ENCODE results near the gene SEC24D. TPM values are rescaled to one million over a fixed set of nuclear protein-coding genes. Genes with fewer than 3 reads are reported as not detected.
A peak's percentile ranks its signal among the peaks of the same experiment; 100 is the strongest.

SEC24D gene, protein sequence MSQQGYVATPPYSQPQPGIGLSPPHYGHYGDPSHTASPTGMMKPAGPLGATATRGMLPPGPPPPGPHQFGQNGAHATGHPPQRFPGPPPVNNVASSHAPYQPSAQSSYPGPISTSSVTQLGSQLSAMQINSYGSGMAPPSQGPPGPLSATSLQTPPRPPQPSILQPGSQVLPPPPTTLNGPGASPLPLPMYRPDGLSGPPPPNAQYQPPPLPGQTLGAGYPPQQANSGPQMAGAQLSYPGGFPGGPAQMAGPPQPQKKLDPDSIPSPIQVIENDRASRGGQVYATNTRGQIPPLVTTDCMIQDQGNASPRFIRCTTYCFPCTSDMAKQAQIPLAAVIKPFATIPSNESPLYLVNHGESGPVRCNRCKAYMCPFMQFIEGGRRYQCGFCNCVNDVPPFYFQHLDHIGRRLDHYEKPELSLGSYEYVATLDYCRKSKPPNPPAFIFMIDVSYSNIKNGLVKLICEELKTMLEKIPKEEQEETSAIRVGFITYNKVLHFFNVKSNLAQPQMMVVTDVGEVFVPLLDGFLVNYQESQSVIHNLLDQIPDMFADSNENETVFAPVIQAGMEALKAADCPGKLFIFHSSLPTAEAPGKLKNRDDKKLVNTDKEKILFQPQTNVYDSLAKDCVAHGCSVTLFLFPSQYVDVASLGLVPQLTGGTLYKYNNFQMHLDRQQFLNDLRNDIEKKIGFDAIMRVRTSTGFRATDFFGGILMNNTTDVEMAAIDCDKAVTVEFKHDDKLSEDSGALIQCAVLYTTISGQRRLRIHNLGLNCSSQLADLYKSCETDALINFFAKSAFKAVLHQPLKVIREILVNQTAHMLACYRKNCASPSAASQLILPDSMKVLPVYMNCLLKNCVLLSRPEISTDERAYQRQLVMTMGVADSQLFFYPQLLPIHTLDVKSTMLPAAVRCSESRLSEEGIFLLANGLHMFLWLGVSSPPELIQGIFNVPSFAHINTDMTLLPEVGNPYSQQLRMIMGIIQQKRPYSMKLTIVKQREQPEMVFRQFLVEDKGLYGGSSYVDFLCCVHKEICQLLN
- 10 to 100 TPM in 3 of 4 donors, 1 to 10 TPM in 1; 9.7 to 37.9 (median 17.0) TPM for total RNA-seq

DNA sequence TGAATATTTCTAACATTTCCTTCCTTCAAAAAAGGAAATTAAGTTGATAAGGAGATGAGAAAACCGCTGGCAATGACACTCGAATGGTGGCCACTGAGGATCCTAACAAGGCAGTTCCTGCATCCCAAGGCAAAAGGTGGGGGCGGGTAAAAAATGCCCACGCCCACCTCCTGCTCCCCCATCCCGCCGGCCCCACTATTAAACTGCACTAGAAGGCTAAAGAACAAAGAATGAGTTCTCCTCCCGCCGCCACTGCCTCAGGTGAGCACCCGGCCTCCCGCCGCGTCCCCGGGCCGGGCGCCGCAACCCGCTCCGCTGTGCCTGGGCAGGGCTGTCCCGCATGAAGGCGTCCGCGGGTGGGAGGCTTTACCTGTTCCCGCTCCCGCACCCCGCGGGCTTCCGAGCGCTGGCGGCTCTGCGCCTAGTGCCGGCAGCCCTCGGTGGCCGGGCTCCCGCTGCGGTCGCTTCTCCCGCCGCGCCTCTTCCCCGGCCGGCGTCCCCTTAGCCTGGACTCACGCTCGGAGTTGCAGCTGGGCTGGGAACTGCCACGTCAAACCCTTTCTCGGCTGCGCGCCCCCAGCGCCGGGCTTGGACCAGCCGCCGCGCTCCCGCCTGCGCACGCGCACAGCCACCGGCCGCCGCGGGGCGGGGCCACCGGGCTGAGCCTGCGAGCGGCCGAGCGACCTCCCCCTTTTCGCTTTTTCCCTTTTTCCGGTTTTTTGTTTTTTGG lies at the start of gene SEC24D:
SEC24D (minus strand) TSS at position 556 of the 730 bp plus-strand sequence. CDS start 2,430 bp downstream, outside the sequence.
- intact Hi-C loops (cut with DNase I; ENCODE audit: low total_unique reads), result loop anchor here (5.0 to 10.0 kb wide), 2 partner anchors 49 to 132 kb away; partner anchors contain the start of gene SYNPO2
- WGBS, 2 donors (ENCODE audit: low coverage in 1 of 2), result 0 to 1% methylated on average over 18 to 68 of the region's 69 CpGs
- peak; percentile 90 for DNase-seq
- in situ Hi-C loops (cut with MboI; ENCODE audit: low pct_ligation_motif_present in 1 of 4, low pct_unique_long_range_greater_than_20kb in 1 of 4, low sequenced_read_pairs in 3 of 4), result no loop called here
- Histone ChIP-seq H3K9me3 (no peaks in the 10 kb centered on the region), H3K4me3 (peak within 1 kb of the TSS; percentile 83 to 97 (median 87)), H3K27me3 (no peaks in the 10 kb centered on the region), H3K27ac (peak within 1 kb of the TSS; percentile 96 to 99 (median 98)), H3K4me1 (peaks cover 7 to 25% (median 11%) of the 10 kb centered on the region in 4 donors), H3K36me3 (no peaks in the 10 kb centered on the region)
- TF ChIP-seq POLR2A (IDR thresholded peaks at IDR 0.05) (peak; percentile 75), POLR2AphosphoS5 (IDR thresholded peaks at IDR 0.05) (peak; percentile 85 to 91 (median 88)), EP300 (IDR thresholded peaks at IDR 0.05; ENCODE audit: low read depth) (no peak)
- TF ChIP-seq, protein P1, sequence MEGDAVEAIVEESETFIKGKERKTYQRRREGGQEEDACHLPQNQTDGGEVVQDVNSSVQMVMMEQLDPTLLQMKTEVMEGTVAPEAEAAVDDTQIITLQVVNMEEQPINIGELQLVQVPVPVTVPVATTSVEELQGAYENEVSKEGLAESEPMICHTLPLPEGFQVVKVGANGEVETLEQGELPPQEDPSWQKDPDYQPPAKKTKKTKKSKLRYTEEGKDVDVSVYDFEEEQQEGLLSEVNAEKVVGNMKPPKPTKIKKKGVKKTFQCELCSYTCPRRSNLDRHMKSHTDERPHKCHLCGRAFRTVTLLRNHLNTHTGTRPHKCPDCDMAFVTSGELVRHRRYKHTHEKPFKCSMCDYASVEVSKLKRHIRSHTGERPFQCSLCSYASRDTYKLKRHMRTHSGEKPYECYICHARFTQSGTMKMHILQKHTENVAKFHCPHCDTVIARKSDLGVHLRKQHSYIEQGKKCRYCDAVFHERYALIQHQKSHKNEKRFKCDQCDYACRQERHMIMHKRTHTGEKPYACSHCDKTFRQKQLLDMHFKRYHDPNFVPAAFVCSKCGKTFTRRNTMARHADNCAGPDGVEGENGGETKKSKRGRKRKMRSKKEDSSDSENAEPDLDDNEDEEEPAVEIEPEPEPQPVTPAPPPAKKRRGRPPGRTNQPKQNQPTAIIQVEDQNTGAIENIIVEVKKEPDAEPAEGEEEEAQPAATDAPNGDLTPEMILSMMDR (IDR thresholded peaks at IDR 0.05), result peak in 1 of 5 experiments; percentile 5

DNA sequence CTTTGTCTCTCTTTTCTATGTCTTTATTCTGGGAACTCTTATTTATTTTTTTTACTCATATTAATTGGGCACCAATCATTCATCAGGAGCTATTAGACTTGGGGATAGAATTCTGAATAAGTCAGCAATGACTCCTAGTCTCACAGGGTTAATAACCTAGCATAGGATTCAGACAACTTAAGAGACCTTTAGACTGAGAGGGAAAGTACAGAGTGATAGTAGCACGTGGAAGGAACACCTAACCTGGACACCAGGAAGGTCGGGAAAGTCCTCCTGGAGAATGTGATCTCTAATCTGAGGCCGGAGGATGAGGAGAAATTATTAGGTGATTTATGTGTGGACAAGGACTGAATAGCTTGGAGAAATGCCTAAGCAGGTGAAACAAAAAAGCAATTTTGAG lies 48.8 kb upstream of the SEC24D start:
- peaks cover 24% of the 10 kb centered on the region for H3K27me3 ChIP-seq

DNA sequence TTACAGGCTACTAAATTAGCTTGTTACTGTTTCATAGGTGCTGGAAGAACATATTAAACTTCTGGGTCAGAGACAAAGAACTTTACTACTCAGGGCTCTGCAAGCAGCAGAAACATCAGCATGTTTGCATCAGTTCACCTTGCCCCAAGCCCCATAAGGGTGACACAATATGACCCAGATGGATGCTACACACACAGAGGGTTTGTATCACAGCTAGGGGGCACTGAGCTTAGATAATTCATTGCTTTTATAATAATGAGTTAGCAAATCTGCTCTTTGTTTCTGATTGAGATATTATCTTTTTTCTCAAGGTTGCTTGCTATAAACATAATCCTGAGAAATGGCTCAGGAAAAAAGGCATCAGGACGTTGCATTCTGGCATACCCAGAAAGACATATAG lies 47.9 kb upstream of the SEC24D start:
- DNase-seq, result no peak
- no peaks in the 10 kb centered on the region for H3K9me3 ChIP-seq
- H3K4me1 ChIP-seq, result peaks cover 0 to 6% (median 2%) of the 10 kb centered on the region in 4 donors
- intact Hi-C loops (cut with DNase I; ENCODE audit: low total_unique reads), result loop anchor here (10.0 kb wide), 2 partner anchors 49 to 119 kb away; partner anchors contain the start of gene SEC24D
- WGBS, 2 donors (ENCODE audit: low coverage in 1 of 2), result 64 to 75% methylated on average over 1 of the region's 1 CpG
- H3K27ac ChIP-seq, result no peak overlapping the region
- H3K36me3 ChIP-seq, result no peaks in the 10 kb centered on the region
- H3K4me3 ChIP-seq, result no peak overlapping the region
- in situ Hi-C loops (cut with MboI; ENCODE audit: low pct_ligation_motif_present in 1 of 4, low pct_unique_long_range_greater_than_20kb in 1 of 4, low sequenced_read_pairs in 3 of 4), result loop anchor here in 1 of 4 donors (25.0 kb wide), 1 partner anchor 122 kb away; no protein-coding TSS in a partner anchor
- H3K27me3 ChIP-seq, result peaks cover 15% of the 10 kb centered on the region
- TF ChIP-seq EP300 (IDR thresholded peaks at IDR 0.05; ENCODE audit: low read depth), result no peak
- TF ChIP-seq POLR2AphosphoS5 (IDR thresholded peaks at IDR 0.05), result no peak
- TF ChIP-seq POLR2A (IDR thresholded peaks at IDR 0.05), result no peak
- TF ChIP-seq, protein P1 (IDR thresholded peaks at IDR 0.05), result no peak

More for the DNA sequence above, 48.8 kb upstream of the SEC24D start:
- WGBS, 2 donors (ENCODE audit: low coverage in 1 of 2), result 76 to 81% methylated on average over 3 of the region's 3 CpGs
- H3K9me3 ChIP-seq, result no peaks in the 10 kb centered on the region
- no peak for TF ChIP-seq POLR2A (IDR thresholded peaks at IDR 0.05)
- no peak overlapping the region for H3K27ac ChIP-seq
- DNase-seq, result no peak
- no peaks in the 10 kb centered on the region for H3K36me3 ChIP-seq
- intact Hi-C loops (cut with DNase I; ENCODE audit: low total_unique reads) (loop anchor here (10.0 kb wide), 2 partner anchors 50 to 120 kb away; partner anchors contain the start of gene SEC24D), in situ Hi-C loops (cut with MboI; ENCODE audit: low pct_ligation_motif_present in 1 of 4, low pct_unique_long_range_greater_than_20kb in 1 of 4, low sequenced_read_pairs in 3 of 4) (loop anchor here in 1 of 4 donors (25.0 kb wide), 1 partner anchor 122 kb away; no protein-coding TSS in a partner anchor)
- no peak overlapping the region for H3K4me3 ChIP-seq
- peaks cover 0 to 11% (median 2%) of the 10 kb centered on the region in 4 donors for H3K4me1 ChIP-seq

All from transverse colon (tissue), 4 donors.